Upper lobe of left lung (tissue), 6 donors: ENCODE measurements around the gene UBAC2. TPM values are rescaled to one million over a fixed set of nuclear protein-coding genes. Genes with fewer than 3 reads are reported as not detected.

Experiments used
- ATAC-seq, 2 donors: fragments of 200-7000 bp; cut with Tn5 transposase; one replicate each; pipeline ENCODE4 v1.9.1; 2022; ENCODE audit warnings: mild to moderate bottlenecking in 2 of 2, moderate library complexity in 2 of 2; ENCODE audit not compliant: low FRiP score in 2 of 2
- DNase-seq, 2 donors: peaks; one replicate each; pipeline ENCODE4 v3.0.0-alpha.2; 2019 to 2020
- H3K27ac ChIP-seq, 4 donors: fragments of 200-600 bp; sonication (generic); one replicate each; pipeline ENCODE4 v1.5.1; 2016 to 2019
- H3K27me3 ChIP-seq, 4 donors: fragments of 200-600 bp; sonication (generic); one replicate each; pipeline ENCODE4 v1.5.1; 2017 to 2019
- H3K36me3 ChIP-seq, 4 donors: fragments of 200-600 bp; sonication (generic); one replicate each; pipeline ENCODE4 v1.5.1; 2016 to 2019
- H3K4me1 ChIP-seq, 4 donors: fragments of 200-600 bp; sonication (generic); one replicate each; pipeline ENCODE4 v1.5.1; 2018 to 2019
- H3K4me3 ChIP-seq, 4 donors: fragments of 200-600 bp; sonication (generic); one replicate each; pipeline ENCODE4 v1.5.1; 2017 to 2019; ENCODE audit warnings: mild to moderate bottlenecking in 2 of 4, moderate library complexity in 1 of 4
- H3K9me3 ChIP-seq, 4 donors: fragments of 200-600 bp; sonication (generic); one replicate each; pipeline ENCODE4 v1.5.1; 2018 to 2019
- CTCF ChIP-seq, 6 experiments: fragments of 450-650 bp in 4 of 6; fragments of 200-600 bp in 2 of 6; sonication (generic) in 2 of 6; IDR thresholded peaks; one replicate each; pipeline ENCODE4 v1.5.1; 2016 to 2019; ENCODE audit warnings: antibody characterized with exemption in 6 of 6
- EP300 ChIP-seq, 4 donors: sonication (generic); formaldehyde crosslinking; IDR thresholded peaks; one replicate each; pipeline ENCODE4 v1.5.1; 2017; ENCODE audit warnings: antibody characterized with exemption in 4 of 4, control low read depth in 2 of 4
- POLR2A ChIP-seq, 4 donors: fragments of 450-650 bp; IDR thresholded peaks; one replicate each; pipeline ENCODE4 v1.5.1; 2016 to 2017; ENCODE audit warnings: antibody characterized with exemption in 4 of 4, mild to moderate bottlenecking in 2 of 4
- POLR2AphosphoS5 ChIP-seq, 2 donors: sonication (generic); formaldehyde crosslinking; IDR thresholded peaks; one replicate each; pipeline ENCODE4 v1.5.1; 2017; ENCODE audit warnings: antibody characterized with exemption in 2 of 2
- WGBS, 2 donors: methylation state at CpG; one replicate each; pipeline ENCODE4 v1.1.5; 2017 to 2018; 5-methylcytosine and 5-hydroxymethylcytosine counted together
- total RNA-seq, 6 donors: library from RNA; depleted of rRNA in 4 of 6; stranded (reverse); fragments of >200 nt in 4 of 6; gene quantifications; one replicate each; pipeline versions ENCODE4 v1.1.0 to v1.2.1, GENCODE V29; 2016 to 2021
- donor health status: DM: no; HTN: no; CAD: no; lungs with moderate emphysema.
- donor health status: DM: no; HTN: yes; CAD: no; lungs with severe emphysema.

Gene UBAC2
- total RNA-seq, 6 donors from 2014 or later, result 29.3 to 55.5 (median 47.7) TPM

- Histone ChIP-seq H3K27ac (no peak overlapping the region), H3K36me3 (peaks cover 4 to 74% (median 36%) of the 10 kb centered on the region in 4 donors), H3K4me1 (no peaks in the 10 kb centered on the region), H3K9me3 (no peaks in the 10 kb centered on the region), H3K4me3 (no peak overlapping the region), H3K27me3 (no peaks in the 10 kb centered on the region)
- ATAC-seq (no peak), DNase-seq (no peak)
- TF ChIP-seq EP300 (IDR thresholded peaks at IDR 0.05), result no peak
- no peak for TF ChIP-seq POLR2AphosphoS5 (IDR thresholded peaks at IDR 0.05)
- TF ChIP-seq CTCF (IDR thresholded peaks at IDR 0.05), result no peak
- no peak for TF ChIP-seq POLR2A (IDR thresholded peaks at IDR 0.05)
- WGBS, 2 donors, result 93 to 94% methylated on average over 5 of the region's 5 CpGs
Observed at GRCh38 chr13:99345345-99345744, 144.7 kb downstream of the UBAC2 start.

- no peaks in the 10 kb centered on the region for H3K4me1 ChIP-seq
- no peaks in the 10 kb centered on the region for H3K27me3 ChIP-seq
- 90 to 92% methylated on average over 11 of the region's 11 CpGs for WGBS, 2 donors
- ATAC-seq, result no peak
- no peaks in the 10 kb centered on the region for H3K9me3 ChIP-seq
- DNase-seq, result no peak
- H3K27ac ChIP-seq, result no peak overlapping the region
- no peak overlapping the region for H3K4me3 ChIP-seq
- TF ChIP-seq EP300 (IDR thresholded peaks at IDR 0.05) (no peak), CTCF (IDR thresholded peaks at IDR 0.05) (no peak), POLR2A (IDR thresholded peaks at IDR 0.05) (no peak), POLR2AphosphoS5 (IDR thresholded peaks at IDR 0.05) (no peak)
- peaks cover 2 to 65% (median 29%) of the 10 kb centered on the region in 4 donors for H3K36me3 ChIP-seq
Observed at GRCh38 chr13:99346335-99347042, 145.8 kb downstream of the UBAC2 start.

- Histone ChIP-seq H3K4me3 (no peak overlapping the region), H3K36me3 (peaks cover 2 to 61% (median 23%) of the 10 kb centered on the region in 4 donors), H3K4me1 (no peaks in the 10 kb centered on the region), H3K9me3 (no peaks in the 10 kb centered on the region), H3K27ac (no peak overlapping the region), H3K27me3 (no peaks in the 10 kb centered on the region)
- 90 to 94% methylated on average over 6 of the region's 6 CpGs for WGBS, 2 donors
- TF ChIP-seq POLR2AphosphoS5 (IDR thresholded peaks at IDR 0.05), result no peak
- TF ChIP-seq CTCF (IDR thresholded peaks at IDR 0.05), result no peak
- TF ChIP-seq POLR2A (IDR thresholded peaks at IDR 0.05), result no peak
- TF ChIP-seq EP300 (IDR thresholded peaks at IDR 0.05), result no peak
- no peak for DNase-seq
- no peak for ATAC-seq
Observed at GRCh38 chr13:99347335-99347878, 146.8 kb downstream of the UBAC2 start.

- TF ChIP-seq POLR2AphosphoS5 (IDR thresholded peaks at IDR 0.05), result no peak
- TF ChIP-seq CTCF (IDR thresholded peaks at IDR 0.05), result no peak
- no peak for TF ChIP-seq POLR2A (IDR thresholded peaks at IDR 0.05)
- no peak for TF ChIP-seq EP300 (IDR thresholded peaks at IDR 0.05)
- Histone ChIP-seq H3K4me1 (no peaks in the 10 kb centered on the region), H3K27me3 (no peaks in the 10 kb centered on the region), H3K4me3 (no peak overlapping the region), H3K36me3 (peaks cover 2 to 57% (median 18%) of the 10 kb centered on the region in 4 donors), H3K9me3 (no peaks in the 10 kb centered on the region), H3K27ac (no peak overlapping the region)
- 92 to 96% methylated on average over 8 of the region's 8 CpGs for WGBS, 2 donors
- ATAC-seq (no peak), DNase-seq (no peak)
Observed at GRCh38 chr13:99347911-99348451, 147.3 kb downstream of the UBAC2 start.
